H54 (cell line): Measurements from ENCODE around the gene IGFBP2.

Experiments used
- DNase-seq: peaks from one replicate; pipeline ENCODE4 v3.0.0; 2011; ENCODE audit warnings: low spot score, mixed read lengths; ENCODE audit not compliant: insufficient read length
- FAIRE-seq: peaks from 3 replicates; lab custom pipeline; 2011; peaks lifted over from hg19 to GRCh38; lab: Jason Lieb, UNC
- POLR2A ChIP-seq: IDR thresholded peaks from 2 replicates; pipeline ENCODE4 v1.6.1; 2011; ENCODE audit warnings: low read depth, mild to moderate bottlenecking, low read length

The IGFBP2 gene

DNA sequence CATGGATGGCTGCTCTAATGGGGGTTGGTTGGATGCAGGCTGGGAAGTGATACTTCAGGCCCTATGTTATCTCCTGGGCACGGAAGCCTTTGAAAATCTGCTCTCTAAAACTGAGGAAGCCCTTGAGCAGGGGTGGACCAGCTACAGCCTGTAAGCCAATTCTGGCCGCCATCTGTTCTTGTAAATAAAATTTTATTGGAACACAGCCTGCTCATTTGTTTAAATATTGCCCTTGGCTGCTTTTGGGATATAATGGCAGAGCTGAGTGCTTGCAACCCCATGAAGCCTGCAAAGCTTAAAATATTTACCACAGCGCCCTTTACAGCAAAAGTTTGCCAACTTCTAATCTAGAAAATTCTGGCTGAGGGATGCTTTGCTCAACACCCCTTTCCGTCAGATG, 11.9 kb upstream of the IGFBP2 start:
- no peak for DNase-seq
- FAIRE-seq: no peak
- no peak for TF ChIP-seq POLR2A

GRCh38 chr2:216622526-216622925, 10.7 kb upstream of the IGFBP2 start:
- DNase-seq (no peak), FAIRE-seq (no peak)
- no peak for TF ChIP-seq POLR2A

- TF ChIP-seq POLR2A: no peak
- no peak for FAIRE-seq
- no peak for DNase-seq
Measured at GRCh38 chr2:216624251-216624650, 9.0 kb upstream of the IGFBP2 start.

DNA sequence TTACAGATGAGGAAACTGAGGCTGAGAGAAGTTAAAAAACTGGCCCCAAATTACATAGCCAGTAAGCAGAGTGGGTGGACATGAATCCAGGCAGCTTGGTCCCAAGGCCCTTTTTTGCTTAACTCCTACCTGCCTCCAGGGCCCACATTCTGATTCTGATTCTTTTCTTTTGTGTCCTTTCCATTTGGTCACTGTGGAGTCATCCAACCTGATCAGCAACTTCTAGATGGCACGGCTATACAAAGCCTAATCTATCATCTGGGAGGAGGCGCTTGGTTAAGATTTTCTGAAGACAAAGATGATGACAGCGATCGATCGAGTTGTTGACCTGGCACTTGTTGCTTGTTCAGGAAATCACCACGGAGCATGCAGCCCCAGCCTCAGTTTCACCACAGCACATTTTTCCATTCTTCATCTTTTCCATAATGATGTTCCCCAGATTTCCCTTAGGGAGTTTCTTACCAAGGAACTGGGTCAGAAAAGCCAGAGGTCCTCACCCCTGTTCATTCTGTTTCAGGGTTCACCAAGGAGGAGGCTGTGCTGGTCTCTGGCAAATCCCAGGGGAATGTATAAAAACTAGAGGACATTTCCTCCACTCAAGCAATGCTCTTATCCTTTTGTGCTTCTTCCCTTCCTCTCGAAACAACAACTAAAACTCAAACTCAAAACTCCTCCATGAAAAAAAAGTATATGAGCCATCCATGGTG, 6.9 kb upstream of the IGFBP2 start:
- FAIRE-seq (no peak), DNase-seq (no peak)
- no peak for TF ChIP-seq POLR2A

- no peak for DNase-seq
- FAIRE-seq: no peak
- no peak for TF ChIP-seq POLR2A
Measured at GRCh38 chr2:216626875-216627245, 6.4 kb upstream of the IGFBP2 start.

DNA sequence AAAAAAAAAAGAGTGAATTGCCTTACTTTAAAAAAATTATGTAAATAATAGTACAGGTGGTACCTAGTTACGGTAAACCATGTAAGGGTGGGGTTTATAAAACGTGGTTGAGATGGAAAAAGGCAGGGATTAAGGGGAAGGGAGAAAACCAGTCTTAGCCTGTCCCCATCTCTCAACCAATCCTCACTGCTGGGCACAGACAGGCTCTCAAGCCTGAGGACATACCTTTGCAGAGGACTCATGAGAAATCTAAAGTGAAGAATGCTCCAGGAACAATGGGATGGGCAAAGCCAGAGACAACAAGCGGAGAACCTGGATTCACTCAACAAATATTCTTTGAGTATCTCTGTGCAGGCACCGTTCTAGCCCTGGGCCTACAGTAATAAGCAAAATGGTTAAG, 3.4 kb upstream of the IGFBP2 start:
- no peak for DNase-seq
- TF ChIP-seq POLR2A: no peak
- FAIRE-seq: no peak

- TF ChIP-seq POLR2A: no peak
- DNase-seq (no peak), FAIRE-seq (no peak)
Measured at GRCh38 chr2:216632346-216632951, 771 bp upstream of the IGFBP2 start.

DNA sequence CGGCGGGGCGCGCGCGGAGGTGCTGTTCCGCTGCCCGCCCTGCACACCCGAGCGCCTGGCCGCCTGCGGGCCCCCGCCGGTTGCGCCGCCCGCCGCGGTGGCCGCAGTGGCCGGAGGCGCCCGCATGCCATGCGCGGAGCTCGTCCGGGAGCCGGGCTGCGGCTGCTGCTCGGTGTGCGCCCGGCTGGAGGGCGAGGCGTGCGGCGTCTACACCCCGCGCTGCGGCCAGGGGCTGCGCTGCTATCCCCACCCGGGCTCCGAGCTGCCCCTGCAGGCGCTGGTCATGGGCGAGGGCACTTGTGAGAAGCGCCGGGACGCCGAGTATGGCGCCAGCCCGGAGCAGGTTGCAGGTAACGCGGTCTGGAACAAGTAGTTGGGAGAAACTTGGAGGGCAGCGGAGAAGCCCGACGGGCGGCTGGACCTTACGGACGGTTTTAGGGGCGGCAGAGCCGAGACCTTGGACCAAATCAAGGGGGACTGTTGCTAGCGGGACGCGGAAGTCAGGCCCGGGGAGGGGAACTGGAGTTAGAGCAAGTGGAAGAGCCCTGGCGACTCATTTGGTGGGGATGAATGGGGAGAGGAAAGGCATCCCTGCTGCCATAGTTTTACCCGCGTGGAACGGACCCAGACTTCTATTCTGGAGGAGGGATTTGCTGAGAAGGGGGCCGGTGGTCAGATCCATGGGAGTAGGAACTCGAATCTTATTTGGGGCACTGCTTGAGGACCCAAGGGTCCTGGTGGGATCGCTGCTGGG, 573 bp downstream of the IGFBP2 start:
- DNase-seq: no peak
- no peak for TF ChIP-seq POLR2A

GRCh38 chr2:216634370-216635148, 1.3 kb downstream of the IGFBP2 start:
- no peak for FAIRE-seq
- no peak for DNase-seq
- TF ChIP-seq POLR2A: no peak

More for the DNA sequence above, 573 bp downstream of the IGFBP2 start:
- FAIRE-seq: no peak

GRCh38 chr2:216635171-216635570, 2.0 kb downstream of the IGFBP2 start:
- DNase-seq (no peak), FAIRE-seq (no peak)
- no peak for TF ChIP-seq POLR2A

- DNase-seq: no peak
- no peak for TF ChIP-seq POLR2A
- FAIRE-seq: no peak
Measured at GRCh38 chr2:216635701-216636550, 2.7 kb downstream of the IGFBP2 start.

DNA sequence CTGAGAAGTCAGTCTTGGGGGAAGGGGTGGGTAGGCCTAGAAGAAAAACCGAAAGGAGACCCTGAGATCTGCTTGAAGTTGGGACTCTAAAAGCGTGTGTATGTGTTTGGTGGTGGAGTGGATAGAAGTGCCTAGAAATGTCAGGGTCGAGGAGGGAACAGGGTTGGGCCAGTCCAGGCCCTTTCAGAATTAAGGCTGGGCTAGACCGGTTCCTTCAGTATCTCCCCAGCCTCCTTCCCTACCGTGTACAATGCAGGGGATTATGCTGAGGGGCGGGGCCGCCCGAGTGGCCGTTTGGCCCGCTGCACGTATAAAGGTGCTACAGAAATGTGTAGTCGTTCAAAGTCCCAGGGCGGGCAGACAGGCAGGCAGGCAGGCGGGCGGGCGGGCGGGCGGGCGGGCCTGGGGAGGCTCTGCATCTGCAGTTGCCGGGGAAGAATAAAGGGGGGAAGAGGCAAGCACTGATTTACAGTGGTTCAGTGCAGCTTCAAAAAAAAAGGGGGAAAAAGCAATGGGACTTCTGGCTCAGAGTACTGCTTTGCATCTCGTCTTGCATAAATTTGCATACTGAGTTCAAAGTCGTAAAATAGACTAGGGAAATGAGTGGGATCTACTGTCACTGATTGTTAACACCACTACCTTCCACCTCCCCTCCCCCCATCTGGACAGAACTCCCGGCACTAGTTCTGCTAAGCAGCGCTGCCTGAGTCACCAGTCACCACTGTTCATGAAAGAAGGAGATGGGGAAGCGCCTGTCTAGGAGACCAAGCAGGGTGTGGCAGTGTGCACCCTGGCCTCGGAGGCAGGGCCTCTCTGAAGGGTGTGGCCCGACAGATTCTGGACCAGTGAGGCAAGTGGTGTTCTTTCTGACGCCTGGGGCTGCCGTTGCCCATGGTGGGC, 3.6 kb downstream of the IGFBP2 start:
- no peak for TF ChIP-seq POLR2A
- DNase-seq (peak; percentile 90), FAIRE-seq (peak; percentile 82)
